Endothelial cell of umbilical vein (primary cell): ENCODE data around the gene CFAP57. TPM values are rescaled to one million over a fixed set of nuclear protein-coding genes. Genes with fewer than 3 reads are reported as not detected.

ENCODE experiments used
- BruUV-seq: library from RNA; stranded (reverse); fragments of 400-500 nt; replicated peaks from 2 replicates; lab custom pipeline; 2021; lab: Mats Ljungman, UMichigan
- CTCF ChIA-PET: fragments of 300-600, 350-600 bp; sonication (Branson Sonifier 250); formaldehyde crosslinking; loops from one replicate; lab custom pipeline; 2021; ENCODE audit warnings: antibody characterized with exemption, inconsistent platforms; lab: Charles Lee
- POLR2A ChIA-PET: fragments of 300-600, 350-600 bp; sonication (Branson Sonifier 250); formaldehyde crosslinking; loops from one replicate; lab custom pipeline; 2021; ENCODE audit warnings: antibody characterized with exemption, inconsistent platforms; lab: Charles Lee
- DNase-seq: peaks from one replicate; pipeline ENCODE4 v3.0.0-alpha.2; 2011; ENCODE audit warnings: low read depth, low spot score
- FAIRE-seq: peaks from 2 replicates; lab custom pipeline; 2011; peaks lifted over from hg19 to GRCh38; lab: Jason Lieb, UNC
- H2AFZ ChIP-seq: 2 replicates; pipeline ENCODE4 v1.6.0; 2012; ENCODE audit warnings: low read depth, low read length, control low read depth, inconsistent platforms
- H3K27ac ChIP-seq: 2 replicates; pipeline ENCODE4 v1.5.1; 2011; ENCODE audit warnings: low read depth, mild to moderate bottlenecking, control low read depth, low read length, moderate library complexity; ENCODE audit not compliant: insufficient read depth
- H3K27me3 ChIP-seq, 2 experiments: 2 replicates each; pipeline versions ENCODE4 v1.6.0 to v1.6.1; 2011; ENCODE audit warnings: low read length in 2 of 2, mixed read lengths in 1 of 2; ENCODE audit not compliant: control insufficient read depth in 2 of 2, insufficient read depth in 2 of 2
- H3K36me3 ChIP-seq, 2 experiments: 2 replicates in 1 of 2; 3 replicates in 1 of 2; pipeline ENCODE4 v1.5.1; 2011; ENCODE audit warnings: low read length in 2 of 2, mild to moderate bottlenecking in 1 of 2, moderate library complexity in 1 of 2; ENCODE audit not compliant: control insufficient read depth in 2 of 2, insufficient read depth in 2 of 2; ENCODE audit errors: extremely low read depth in 1 of 2
- H3K4me1 ChIP-seq: 3 replicates; pipeline ENCODE4 v1.5.1; 2011; ENCODE audit warnings: mild to moderate bottlenecking, low read length; ENCODE audit not compliant: control insufficient read depth, insufficient read depth; ENCODE audit errors: extremely low read depth
- H3K4me2 ChIP-seq: 2 replicates; pipeline ENCODE4 v1.6.1; 2011; ENCODE audit warnings: low read length, control low read depth, mixed read lengths; ENCODE audit not compliant: insufficient read depth
- H3K4me3 ChIP-seq, 3 experiments: fragments of 200-600 bp in 1 of 3; sonication (generic), shearing (Covaris generic) in 1 of 3; replicated peaks in 1 of 3; 2 replicates each; pipeline ENCODE4 v1.5.1; 2011 to 2016; ENCODE audit warnings: control low read depth in 3 of 3, low read length in 3 of 3, mild to moderate bottlenecking in 2 of 3, inconsistent platforms in 1 of 3, low read depth in 1 of 3, moderate library complexity in 1 of 3; ENCODE audit not compliant: insufficient read depth in 1 of 3
- H3K79me2 ChIP-seq: 2 replicates; pipeline ENCODE4 v1.6.0; 2012; ENCODE audit warnings: low read length, inconsistent platforms; ENCODE audit not compliant: control insufficient read depth, insufficient read depth
- H3K9ac ChIP-seq: replicated peaks from 2 replicates; pipeline ENCODE3; 2011; ENCODE audit warnings: low read length, control low read depth; ENCODE audit not compliant: insufficient read depth; ENCODE audit errors: extremely low read depth
- H3K9me1 ChIP-seq: replicated peaks from 3 replicates; pipeline ENCODE4 v1.6.0; 2011; ENCODE audit warnings: mild to moderate bottlenecking, low read length; ENCODE audit not compliant: control insufficient read depth, insufficient read depth; ENCODE audit errors: extremely low read depth
- H3K9me3 ChIP-seq: replicated peaks from 2 replicates; pipeline ENCODE4 v1.5.1; 2012; ENCODE audit warnings: low read length, inconsistent platforms; ENCODE audit not compliant: control insufficient read depth, insufficient read depth
- H4K20me1 ChIP-seq: replicated peaks from 2 replicates; pipeline ENCODE3; 2011; ENCODE audit warnings: mild to moderate bottlenecking, low read length; ENCODE audit not compliant: control insufficient read depth, insufficient read depth; ENCODE audit errors: extremely low read depth
- EZH2 ChIP-seq: IDR thresholded peaks from 2 replicates; pipeline ENCODE4 v1.6.1; 2012; ENCODE audit warnings: borderline replicate concordance, low read depth, mild to moderate bottlenecking, moderate library complexity, low read length, inconsistent platforms; ENCODE audit not compliant: severe bottlenecking
- FOS ChIP-seq: IDR thresholded peaks from 2 replicates; pipeline ENCODE4 v1.6.1; 2011; ENCODE audit warnings: mild to moderate bottlenecking, low read length, moderate library complexity, borderline replicate concordance; ENCODE audit not compliant: insufficient read depth
- GATA2 ChIP-seq: IDR thresholded peaks from 2 replicates; pipeline ENCODE4 v1.7.0; 2011; ENCODE audit warnings: low read depth, mild to moderate bottlenecking, moderate library complexity, mixed read lengths, low read length; ENCODE audit not compliant: insufficient read length, insufficient read depth
- JUN ChIP-seq: IDR thresholded peaks from 2 replicates; pipeline ENCODE4 v1.6.1; 2011; ENCODE audit warnings: borderline replicate concordance, low read depth; ENCODE audit not compliant: insufficient read length, insufficient read depth
- MYC ChIP-seq: IDR thresholded peaks from one replicate; pipeline ENCODE4 v1.6.1; 2011; ENCODE audit warnings: mild to moderate bottlenecking, low read depth, low read length
- POLR2A ChIP-seq: IDR thresholded peaks from 2 replicates; pipeline ENCODE4 v1.6.1; 2012; ENCODE audit warnings: low read depth, mild to moderate bottlenecking, control low read depth, low read length
- POLR2AphosphoS5 ChIP-seq: IDR thresholded peaks from 2 replicates; pipeline ENCODE4 v1.6.1; 2012; ENCODE audit warnings: low read depth, mild to moderate bottlenecking, control low read depth, low read length, moderate library complexity; ENCODE audit not compliant: insufficient read depth
- dilution Hi-C: fragments of 300-500 bp; cut with MboI; formaldehyde crosslinking; loops from one replicate; pipeline ENCODE4 v1.15.0; 2019; ENCODE audit warnings: low sequenced_read_pairs; ENCODE audit not compliant: extremely low pct_ligation_motif_present
- intact Hi-C: fragments of 100-400 bp; cut with micrococcal nuclease; formaldehyde crosslinking; loops from one replicate; pipeline ENCODE4 v1.10.0; 2022
- polyA plus RNA-seq, 4 experiments: library from polyadenylated mRNA; depleted of rRNA in 3 of 4; stranded (reverse) in 3 of 4; unstranded in 1 of 4; fragments of >200 nt; gene quantifications; 2 replicates each; pipeline versions ENCODE4 v1.2.1 to v1.2.3, GENCODE V29; 2011 to 2012; ENCODE audit warnings: missing spikeins in 1 of 4
- total RNA-seq: library from RNA; stranded (reverse); gene quantifications from 2 replicates; pipeline ENCODE4 v1.2.3, GENCODE V29; 2021
- TF ChIP-seq, protein P1 (sequence below), 2 donors: IDR thresholded peaks; 1 replicate in 1 of 2; 2 replicates in 1 of 2; pipeline ENCODE4 v1.5.1; 2011; ENCODE audit warnings: low read length in 2 of 2, mild to moderate bottlenecking in 2 of 2, moderate library complexity in 2 of 2, control low read depth in 1 of 2, inconsistent platforms in 1 of 2, low read depth in 1 of 2; ENCODE audit not compliant: insufficient read depth in 1 of 2; ENCODE audit errors: extremely low read depth in 1 of 2
- TF ChIP-seq, protein P2 (sequence below): IDR thresholded peaks from 2 replicates; pipeline ENCODE4 v1.6.1; 2011; ENCODE audit not compliant: insufficient read depth, insufficient read length

The CFAP57 gene
- total and polyA plus RNA-seq, 2 donors (not counting 3 experiments of a cell fraction or from before 2014, with no cell fraction given): 0.88 to 0.91 TPM

DNA sequence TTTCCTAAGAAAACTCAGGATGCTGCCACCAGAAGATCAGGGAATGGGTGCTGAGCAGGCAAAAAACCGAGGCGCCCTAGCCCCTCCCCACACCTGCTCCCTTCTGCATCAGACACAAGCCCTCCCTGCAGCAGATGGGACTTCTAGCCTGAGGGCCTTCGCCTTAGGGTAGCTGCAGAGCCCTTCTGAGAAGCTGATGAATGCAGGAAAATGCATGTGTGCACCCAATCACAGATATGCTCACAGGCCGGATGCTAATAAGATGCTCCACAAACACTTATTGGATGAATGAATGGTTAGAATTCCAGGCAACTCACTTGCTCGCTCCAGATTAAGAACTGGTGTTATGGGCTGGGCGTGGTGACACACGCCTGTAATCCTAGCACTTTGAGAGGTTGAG, 120.1 kb downstream of the CFAP57 start:
- FAIRE-seq: no peak
- CTCF ChIA-PET: no interaction called here
- BruUV-seq: no TSS peak

More for the DNA sequence above, 120.1 kb downstream of the CFAP57 start:
- Histone ChIP-seq H3K4me3 (no peak overlapping the region), H3K9ac (no peak overlapping the region), H3K9me1 (no peaks in the 10 kb centered on the region), H3K9me3 (no peaks in the 10 kb centered on the region), H4K20me1 (no peaks in the 10 kb centered on the region), H2AFZ (no peak overlapping the region), H3K4me1 (peaks cover 26% of the 10 kb centered on the region), H3K27me3 (peaks cover under 1 to 5% of the 10 kb centered on the region in 2 experiments), H3K27ac (no peak overlapping the region), H3K79me2 (no peaks in the 10 kb centered on the region), H3K4me2 (no peak overlapping the region), H3K36me3 (no peaks in the 10 kb centered on the region)
- TF ChIP-seq EZH2 (no peak), POLR2AphosphoS5 (no peak), MYC (no peak), GATA2 (no peak), JUN (no peak), POLR2A (no peak), FOS (no peak)
- TF ChIP-seq, protein P1, sequence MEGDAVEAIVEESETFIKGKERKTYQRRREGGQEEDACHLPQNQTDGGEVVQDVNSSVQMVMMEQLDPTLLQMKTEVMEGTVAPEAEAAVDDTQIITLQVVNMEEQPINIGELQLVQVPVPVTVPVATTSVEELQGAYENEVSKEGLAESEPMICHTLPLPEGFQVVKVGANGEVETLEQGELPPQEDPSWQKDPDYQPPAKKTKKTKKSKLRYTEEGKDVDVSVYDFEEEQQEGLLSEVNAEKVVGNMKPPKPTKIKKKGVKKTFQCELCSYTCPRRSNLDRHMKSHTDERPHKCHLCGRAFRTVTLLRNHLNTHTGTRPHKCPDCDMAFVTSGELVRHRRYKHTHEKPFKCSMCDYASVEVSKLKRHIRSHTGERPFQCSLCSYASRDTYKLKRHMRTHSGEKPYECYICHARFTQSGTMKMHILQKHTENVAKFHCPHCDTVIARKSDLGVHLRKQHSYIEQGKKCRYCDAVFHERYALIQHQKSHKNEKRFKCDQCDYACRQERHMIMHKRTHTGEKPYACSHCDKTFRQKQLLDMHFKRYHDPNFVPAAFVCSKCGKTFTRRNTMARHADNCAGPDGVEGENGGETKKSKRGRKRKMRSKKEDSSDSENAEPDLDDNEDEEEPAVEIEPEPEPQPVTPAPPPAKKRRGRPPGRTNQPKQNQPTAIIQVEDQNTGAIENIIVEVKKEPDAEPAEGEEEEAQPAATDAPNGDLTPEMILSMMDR (IDR thresholded peaks at IDR 0.05; ENCODE audit: extremely low read depth in 1 of 2, insufficient read depth in 1 of 2, low read depth in 1 of 2, low read length in 2 of 2): no peak
- TF ChIP-seq, protein P2, sequence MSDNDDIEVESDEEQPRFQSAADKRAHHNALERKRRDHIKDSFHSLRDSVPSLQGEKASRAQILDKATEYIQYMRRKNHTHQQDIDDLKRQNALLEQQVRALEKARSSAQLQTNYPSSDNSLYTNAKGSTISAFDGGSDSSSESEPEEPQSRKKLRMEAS: no peak
- dilution Hi-C loops: no loop called here
- DNase-seq: no peak
- intact Hi-C loops: no loop called here
- POLR2A ChIA-PET: no interaction called here
